GM19351 (cell line): ENCODE measurements around the gene CSH1.
"Not testable (repeated sequence)": the region's sequence is repeated elsewhere in the genome, so short reads cannot be mapped to it uniquely, and the experiment has no call there.

Experiments
- ATAC-seq: cut with Tn5 transposase; IDR thresholded peaks from one replicate; pipeline ENCODE4 v1.9.1; 2021; ENCODE audit warnings: mild to moderate bottlenecking, moderate library complexity; ENCODE audit not compliant: unreplicated experiment

The CSH1 gene

DNA sequence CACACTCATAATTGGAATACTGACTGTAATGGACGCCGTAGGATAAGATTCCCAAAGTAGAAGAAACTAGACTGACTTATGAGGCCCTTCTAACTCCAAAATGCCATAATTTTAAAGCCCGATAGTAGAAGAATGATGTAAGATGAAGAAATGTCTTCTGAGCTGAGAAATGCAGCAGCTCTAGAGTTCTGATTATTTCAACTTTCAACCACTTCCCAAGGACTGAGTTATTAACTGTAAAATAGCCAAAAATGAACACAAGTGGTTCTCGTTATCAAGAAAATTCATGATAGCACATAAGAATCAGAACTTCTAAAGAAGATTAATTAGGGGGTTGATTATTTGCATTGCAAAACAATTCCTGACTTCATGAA is 26.1 kb downstream of the CSH1 start:
- not testable (repeated sequence) for ATAC-seq

DNA sequence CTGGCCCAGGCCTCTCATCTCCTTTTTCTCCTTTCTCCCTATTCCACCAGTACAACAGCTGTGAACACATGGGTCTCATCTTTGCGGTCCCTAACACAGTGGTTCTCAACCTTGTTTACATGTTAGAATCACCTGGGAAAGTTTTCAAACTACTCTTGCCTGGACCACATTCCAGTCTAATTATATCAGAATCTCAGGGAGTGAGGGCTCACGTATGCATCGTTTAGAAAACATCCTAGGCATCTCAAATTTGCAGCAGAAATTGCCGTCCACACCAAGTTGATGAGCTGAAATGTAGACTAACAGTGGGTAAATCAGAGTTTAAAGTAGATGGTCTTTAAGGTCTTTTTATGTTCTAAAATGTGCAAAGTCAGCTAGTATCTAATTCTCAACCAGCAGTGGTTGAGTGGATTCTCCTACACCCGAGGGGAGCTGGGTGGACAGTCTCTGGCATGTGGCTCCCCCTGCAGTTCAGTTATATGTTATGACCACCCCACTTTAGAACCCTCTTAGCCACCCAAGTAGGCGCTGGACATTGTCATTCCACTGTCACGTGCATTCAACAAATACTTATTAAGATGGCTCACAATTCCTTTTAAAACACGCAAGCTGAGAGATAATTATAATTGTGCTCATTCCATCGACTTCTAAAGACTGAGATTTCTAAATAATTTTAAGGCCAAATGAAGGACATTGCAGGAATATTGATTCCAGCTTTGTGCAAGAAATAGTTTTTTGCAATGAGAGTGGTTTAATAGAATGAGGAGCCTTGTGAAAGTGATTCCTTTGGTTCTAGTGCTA is 26.7 kb downstream of the CSH1 start:
- ATAC-seq, result not testable (repeated sequence)

DNA sequence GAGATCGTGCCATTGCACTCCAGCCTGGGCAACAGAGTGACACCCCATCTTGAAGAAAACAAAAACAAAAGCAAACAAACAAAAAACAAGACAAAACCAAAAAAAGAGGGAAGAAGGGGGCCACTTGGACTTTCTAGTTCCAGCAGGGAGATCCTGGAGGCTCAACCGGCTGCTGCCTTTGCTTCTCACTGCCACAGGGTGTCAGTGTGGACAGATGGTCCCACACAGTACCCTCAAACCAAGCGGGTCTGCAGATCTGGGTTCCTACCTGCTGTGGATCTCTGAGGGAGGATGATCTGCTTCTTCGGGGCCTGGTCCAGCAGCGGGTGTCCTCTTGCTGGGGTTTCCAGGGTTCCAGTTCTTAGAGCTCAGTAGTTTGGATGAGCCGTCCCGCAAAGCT is 29.7 kb downstream of the CSH1 start:
- not testable (repeated sequence) for ATAC-seq

DNA sequence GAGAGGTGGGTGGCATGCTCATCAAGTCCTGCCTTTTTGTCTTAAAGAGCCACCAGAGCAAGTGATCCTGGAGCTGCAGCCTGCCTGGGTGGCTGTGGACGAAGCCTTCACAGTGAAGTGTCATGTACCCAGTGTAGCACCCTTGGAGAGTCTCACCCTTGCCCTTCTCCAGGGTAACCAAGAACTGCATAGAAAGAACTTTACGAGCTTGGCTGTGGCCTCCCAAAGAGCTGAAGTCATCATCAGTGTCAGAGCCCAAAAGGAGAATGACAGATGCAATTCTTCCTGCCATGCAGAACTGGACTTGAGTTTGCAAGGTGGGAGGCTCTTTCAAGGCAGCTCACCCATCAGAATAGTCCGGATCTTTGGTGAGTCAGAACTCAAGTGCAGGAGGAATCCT is 37.1 kb downstream of the CSH1 start:
- ATAC-seq, result no peak

DNA sequence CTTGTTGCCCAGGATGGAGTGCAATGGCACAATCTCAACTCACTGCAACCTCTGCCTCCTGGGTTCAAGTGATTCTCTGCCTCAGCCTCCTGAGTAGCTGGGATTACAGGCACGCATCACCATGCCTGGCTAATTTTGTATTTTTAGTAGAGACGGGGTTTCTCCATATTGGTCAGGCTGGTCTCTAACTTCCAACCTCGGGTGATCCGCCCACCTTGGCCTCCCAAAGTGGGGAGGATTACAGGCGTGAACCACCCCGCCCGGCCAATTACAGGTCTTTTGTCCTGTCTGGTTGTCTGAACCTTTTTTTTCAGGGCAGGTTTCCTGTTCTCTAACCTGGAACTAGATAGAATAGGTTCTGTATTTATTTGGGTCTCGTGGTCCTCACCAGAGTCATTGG is 39.9 kb downstream of the CSH1 start:
- ATAC-seq, result not testable (repeated sequence)

DNA sequence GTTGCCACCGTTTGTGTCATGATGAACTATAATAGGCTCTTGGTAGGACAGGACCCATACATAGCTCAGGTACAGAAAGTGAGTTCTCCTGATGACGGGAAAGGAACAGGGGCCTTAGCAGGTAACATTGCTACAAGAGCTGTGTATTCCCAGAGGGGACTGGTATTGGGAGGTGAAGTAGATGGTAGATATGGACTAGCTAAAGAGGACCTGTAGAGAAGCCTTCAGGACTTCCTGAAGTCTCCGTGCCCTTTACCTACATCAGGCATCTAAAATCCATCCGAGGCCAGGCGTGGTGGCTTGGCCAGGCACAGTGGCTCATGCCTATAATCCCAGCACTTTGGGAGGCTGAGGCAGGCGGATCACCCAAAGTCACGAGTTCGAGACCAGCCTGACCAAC is 41.2 kb downstream of the CSH1 start:
- no peak for ATAC-seq

DNA sequence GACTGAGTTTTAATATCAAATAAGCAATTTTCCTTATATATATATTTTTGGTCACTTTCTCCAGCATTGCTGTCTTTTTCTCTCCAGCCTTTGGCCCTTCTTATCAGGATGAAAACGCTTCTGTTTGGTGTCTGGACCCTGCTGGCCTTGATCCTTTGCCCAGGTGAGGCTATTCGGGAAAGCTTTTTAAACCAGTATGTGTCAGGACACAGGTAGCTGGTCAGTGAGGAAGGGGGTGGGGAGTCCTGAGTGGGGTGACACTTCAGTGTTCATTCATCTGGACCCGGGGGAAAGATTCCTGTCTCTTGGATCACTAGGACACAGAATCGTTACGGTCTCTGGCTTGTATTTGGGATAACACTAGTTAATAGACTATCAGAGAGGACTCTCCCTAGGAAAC is 41.7 kb downstream of the CSH1 start:
- no peak for ATAC-seq

DNA sequence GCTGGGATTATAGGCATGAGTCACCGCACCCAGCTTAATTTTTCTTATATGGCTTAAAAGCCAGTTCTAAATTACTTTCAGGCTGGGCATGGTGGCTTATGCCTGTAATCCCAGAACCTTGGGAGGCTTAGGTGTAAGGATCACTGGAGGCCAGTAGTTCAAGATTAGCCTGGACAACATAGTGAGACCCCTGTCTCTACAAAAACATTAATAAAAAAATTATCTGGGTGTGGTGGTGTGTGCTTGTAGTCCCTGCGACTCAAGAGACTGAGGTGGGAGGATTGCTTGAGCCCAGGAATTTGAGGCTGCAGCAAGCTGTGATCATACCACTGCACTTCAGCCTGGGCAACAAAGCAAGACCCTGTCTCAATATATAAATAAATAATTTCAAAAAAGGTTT is 43.1 kb downstream of the CSH1 start:
- no peak for ATAC-seq

DNA sequence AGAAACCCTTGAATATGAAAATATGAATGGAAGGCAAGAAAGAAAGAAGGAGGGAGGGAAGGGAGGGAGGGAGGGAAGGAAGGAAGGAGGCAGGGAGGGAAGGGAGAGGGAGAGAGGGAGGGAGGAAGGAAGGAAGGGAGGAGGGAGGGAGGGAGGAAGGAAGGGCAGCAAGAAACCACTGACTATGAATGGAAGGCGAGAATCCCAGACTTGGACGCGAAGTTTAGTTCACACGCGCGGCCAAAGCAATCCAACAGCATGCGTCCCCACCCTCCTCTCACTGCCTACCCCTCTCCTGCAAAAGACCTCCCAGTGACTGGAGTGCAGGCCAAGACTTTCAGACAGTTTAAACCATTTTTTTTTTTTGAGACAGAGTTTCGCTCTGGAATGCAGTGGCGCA is 46.0 kb downstream of the CSH1 start:
- no peak for ATAC-seq

DNA sequence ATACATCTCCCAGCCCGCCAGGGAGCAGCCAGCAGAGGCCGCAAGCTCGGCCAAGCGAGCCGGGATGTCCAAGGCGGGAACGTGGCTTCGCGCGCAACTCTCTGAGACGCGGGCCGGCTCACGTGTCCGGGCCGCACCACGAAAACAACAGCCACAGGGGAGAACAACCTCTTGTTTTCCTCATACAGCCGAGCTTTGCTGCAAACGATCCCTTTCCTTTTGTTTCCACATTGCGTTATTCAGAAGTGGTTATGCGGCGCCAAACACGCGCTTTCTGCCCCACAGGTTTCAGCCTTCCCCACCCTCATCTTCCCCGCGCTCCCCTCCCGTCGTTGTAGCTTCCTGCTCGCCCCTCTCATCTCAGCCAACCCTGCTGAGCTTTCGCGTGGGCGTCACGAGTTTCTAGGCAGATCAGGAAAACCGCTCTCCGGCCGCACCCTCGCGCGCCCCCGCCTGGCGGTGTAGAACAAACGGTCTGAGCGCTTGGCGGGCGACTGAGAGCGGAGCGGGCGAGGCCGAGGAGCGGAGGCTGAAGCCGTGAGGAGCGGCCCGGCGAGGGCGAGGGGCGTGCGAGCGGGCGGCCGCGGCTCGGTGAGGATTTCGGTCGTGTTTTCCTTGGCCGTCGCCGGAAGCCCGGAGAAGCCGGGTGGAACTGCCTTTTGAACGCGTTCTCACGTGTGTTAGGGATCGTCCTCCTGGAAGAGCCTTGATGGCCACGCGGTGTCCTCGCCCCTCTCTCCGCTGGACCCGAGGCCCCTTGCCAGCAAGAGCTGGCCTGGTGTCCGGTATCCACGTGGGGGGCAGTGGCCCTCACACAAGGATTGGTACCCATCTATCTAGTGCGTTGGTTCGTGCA is 47.3 kb downstream of the CSH1 start:
- ATAC-seq, result peak; percentile 83

DNA sequence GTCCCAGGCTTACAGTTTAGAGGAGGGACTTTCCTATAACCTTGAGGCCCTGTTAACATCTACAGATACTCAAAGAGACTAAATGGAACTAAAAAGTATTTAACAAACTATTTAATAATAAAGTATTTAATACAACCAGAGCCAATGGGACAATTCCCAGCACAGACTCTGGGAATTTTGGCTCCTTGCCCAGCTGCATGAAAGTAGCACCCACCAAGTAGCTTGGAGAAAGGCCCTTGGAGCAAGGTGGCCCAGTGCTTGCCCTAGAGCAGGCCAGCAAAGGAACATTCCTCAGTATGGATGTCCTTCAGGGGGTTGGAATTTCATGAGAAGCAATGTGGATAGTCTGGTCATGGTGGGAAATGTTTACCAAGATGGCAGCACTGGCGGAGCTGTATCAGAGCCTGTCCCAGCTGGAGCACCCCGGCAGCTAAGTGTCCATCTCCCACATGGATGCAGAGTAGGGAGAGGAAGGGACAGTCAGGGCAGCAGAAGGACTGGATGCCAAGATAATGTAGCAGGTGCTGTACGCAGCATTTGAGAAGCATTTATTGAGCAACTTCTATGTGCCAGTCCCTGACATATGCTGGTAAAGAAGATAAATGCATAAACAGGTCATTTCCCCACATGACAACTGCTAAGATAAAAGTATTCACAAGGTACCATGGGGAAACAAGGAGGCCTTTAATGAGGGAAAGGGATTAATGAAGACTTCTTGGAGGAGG is 48.7 kb downstream of the CSH1 start:
- ATAC-seq, result no peak

DNA sequence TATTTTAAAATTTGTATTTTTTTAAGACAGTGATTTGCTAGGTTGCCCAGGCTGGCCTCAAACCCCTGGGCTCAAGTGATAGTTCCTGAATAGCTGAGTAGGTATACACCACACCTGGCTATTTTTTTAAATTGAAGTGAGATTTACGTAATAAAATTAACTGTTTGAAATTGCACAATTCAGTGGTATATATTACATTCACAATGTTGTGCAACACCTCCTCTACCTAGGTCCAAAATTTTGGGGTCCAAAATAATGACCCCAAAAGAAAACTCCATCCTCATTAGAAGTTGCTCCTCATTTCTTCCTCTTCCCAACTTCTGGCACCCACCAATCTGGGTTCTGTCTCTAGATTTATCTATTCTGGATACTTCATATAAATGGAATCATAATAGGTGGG is 50.9 kb downstream of the CSH1 start:
- no peak for ATAC-seq
